Measurements from ENCODE around the gene GALNT7.

DNA sequence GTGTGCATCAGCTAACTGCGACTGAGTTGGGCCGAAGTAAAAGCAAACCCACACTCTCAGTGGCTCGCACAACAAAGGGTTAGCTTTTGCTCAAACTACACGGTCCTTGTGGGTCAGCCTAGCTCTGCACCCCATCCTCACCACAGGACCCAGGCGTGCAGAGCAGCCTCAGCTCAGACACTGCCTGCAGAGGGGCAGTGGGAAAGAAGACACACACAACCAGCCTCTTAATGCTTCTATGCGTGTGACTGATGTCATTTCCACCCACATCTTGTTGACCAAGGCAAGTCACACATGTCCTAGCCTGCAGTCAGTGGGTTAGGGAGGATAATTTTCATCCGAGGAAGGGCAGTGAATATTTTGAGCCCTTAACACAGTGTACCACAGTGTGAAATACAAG is 125.1 kb downstream of the GALNT7 start:
- TF ChIP-seq, protein P1, sequence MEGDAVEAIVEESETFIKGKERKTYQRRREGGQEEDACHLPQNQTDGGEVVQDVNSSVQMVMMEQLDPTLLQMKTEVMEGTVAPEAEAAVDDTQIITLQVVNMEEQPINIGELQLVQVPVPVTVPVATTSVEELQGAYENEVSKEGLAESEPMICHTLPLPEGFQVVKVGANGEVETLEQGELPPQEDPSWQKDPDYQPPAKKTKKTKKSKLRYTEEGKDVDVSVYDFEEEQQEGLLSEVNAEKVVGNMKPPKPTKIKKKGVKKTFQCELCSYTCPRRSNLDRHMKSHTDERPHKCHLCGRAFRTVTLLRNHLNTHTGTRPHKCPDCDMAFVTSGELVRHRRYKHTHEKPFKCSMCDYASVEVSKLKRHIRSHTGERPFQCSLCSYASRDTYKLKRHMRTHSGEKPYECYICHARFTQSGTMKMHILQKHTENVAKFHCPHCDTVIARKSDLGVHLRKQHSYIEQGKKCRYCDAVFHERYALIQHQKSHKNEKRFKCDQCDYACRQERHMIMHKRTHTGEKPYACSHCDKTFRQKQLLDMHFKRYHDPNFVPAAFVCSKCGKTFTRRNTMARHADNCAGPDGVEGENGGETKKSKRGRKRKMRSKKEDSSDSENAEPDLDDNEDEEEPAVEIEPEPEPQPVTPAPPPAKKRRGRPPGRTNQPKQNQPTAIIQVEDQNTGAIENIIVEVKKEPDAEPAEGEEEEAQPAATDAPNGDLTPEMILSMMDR (IDR thresholded peaks at IDR 0.05) = no peak
- no peak for TF ChIP-seq POLR2A (IDR thresholded peaks at IDR 0.05)

Measured in ovary (tissue), 3 donors.